ENCODE data around the gene DTD1. TPM values are rescaled to one million over a fixed set of nuclear protein-coding genes. Genes with fewer than 3 reads are reported as not detected.

The DTD1 gene
- total RNA-seq, 3 donors from 2014 or later = 10.9 to 18.1 (median 14.1) TPM

DNA sequence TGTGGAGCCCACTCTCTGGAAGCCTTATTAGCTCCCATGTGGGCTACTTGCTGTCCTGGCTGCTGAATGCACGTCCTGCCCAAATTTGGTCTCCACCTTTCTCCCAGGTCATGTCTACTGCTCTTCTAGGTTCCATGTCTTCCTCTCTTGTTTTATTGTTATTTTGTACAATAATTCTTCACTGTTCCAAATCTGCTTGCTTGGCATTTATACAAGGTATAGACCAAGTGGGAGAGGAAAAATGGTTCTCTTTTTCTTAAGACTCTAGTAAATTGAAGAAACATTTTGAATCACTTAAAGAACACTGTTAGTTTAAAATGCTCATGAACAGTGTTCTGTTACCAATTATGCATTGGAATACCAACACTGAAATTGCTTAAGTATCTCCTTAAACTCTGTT is 144.1 kb downstream of the DTD1 start:
- ATAC-seq (no peak), DNase-seq (no peak)
- Histone ChIP-seq H3K9me3 (no peaks in the 10 kb centered on the region), H3K4me3 (no peak overlapping the region), H3K4me1 (ENCODE audit: low read depth) (no peaks in the 10 kb centered on the region), H3K36me3 (ENCODE audit: low read depth) (no peaks in the 10 kb centered on the region)
- no peak for TF ChIP-seq CTCF (IDR thresholded peaks at IDR 0.05)
- intact Hi-C loops (cut with DNase I, micrococcal nuclease) = no loop called here

DNA sequence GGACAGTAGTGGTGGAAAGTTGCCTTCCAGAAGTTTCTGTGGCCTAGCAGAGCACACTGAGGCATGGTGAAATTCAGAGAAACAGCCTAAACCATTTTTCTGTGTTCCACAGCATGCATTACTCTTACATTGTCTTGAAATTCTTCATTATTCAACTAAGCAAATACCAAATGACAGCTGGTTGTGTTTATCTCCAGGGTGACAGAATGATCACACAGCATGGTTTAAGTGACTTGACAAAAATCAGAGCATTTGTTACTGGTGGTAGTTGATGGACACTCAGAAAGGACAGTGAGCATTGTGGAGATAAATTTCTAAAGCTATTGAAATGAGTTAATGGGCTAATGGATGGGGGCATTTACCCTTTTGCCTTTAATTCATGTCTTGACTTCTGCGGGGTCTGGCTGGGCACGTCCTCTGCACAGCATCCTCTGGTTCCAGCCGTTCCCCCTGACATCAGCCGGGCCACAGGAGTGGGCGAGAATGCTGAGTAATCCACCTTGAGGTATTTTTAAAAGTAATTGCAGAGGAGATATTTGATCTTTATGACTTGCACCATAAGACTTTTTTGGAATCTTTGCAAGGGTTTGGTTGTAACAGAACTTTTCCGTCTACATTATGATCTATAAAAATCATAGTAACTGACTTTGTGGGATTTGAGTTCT is 146.8 kb downstream of the DTD1 start:
- H3K4me3 ChIP-seq = no peak overlapping the region
- no peaks in the 10 kb centered on the region for H3K4me1 ChIP-seq (ENCODE audit: low read depth)
- no peak for ATAC-seq
- no peaks in the 10 kb centered on the region for H3K9me3 ChIP-seq
- no peak for TF ChIP-seq CTCF (IDR thresholded peaks at IDR 0.05)
- intact Hi-C loops (cut with DNase I, micrococcal nuclease) = no loop called here
- no peak for DNase-seq
- no peaks in the 10 kb centered on the region for H3K36me3 ChIP-seq (ENCODE audit: low read depth)

DNA sequence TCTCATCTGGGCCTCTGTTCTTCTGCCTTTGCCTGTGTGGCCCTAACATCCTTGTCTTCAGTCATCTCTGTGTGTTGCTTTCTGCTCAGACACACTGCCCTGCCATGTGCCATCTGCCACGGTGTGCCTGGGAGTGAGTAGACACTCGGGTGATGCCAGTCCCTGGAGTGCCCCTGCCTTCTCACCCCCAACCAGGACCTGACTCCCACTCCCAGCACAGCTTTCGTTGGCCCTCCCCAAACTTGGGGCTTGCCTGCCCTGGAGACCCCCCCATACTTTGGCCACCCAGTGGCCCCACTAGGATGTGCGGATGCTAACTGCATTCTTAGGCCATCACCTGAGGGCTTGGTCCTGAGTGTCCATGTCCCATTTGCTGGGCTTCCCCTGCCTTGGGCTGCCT is 149.3 kb downstream of the DTD1 start:
- TF ChIP-seq CTCF (IDR thresholded peaks at IDR 0.05) = no peak
- no peak for ATAC-seq
- DNase-seq = no peak
- Histone ChIP-seq H3K4me3 (no peak overlapping the region), H3K36me3 (ENCODE audit: low read depth) (no peaks in the 10 kb centered on the region), H3K4me1 (ENCODE audit: low read depth) (no peaks in the 10 kb centered on the region), H3K9me3 (no peaks in the 10 kb centered on the region)
- intact Hi-C loops (cut with DNase I, micrococcal nuclease) = no loop called here

GRCh38 chr20:18738055-18738454 is 150.2 kb downstream of the DTD1 start:
- DNase-seq = peak; percentile 47 to 71 (median 54)
- ATAC-seq = peak; percentile 82
- no peaks in the 10 kb centered on the region for H3K36me3 ChIP-seq (ENCODE audit: low read depth)
- H3K4me3 ChIP-seq = no peak overlapping the region
- no peak for TF ChIP-seq CTCF (IDR thresholded peaks at IDR 0.05)
- intact Hi-C loops (cut with DNase I, micrococcal nuclease) = no loop called here
- no peaks in the 10 kb centered on the region for H3K9me3 ChIP-seq
- H3K4me1 ChIP-seq (ENCODE audit: low read depth) = no peaks in the 10 kb centered on the region

GRCh38 chr20:18738888-18739287 is 151.0 kb downstream of the DTD1 start:
- no peak for ATAC-seq
- H3K4me1 ChIP-seq (ENCODE audit: low read depth) = no peaks in the 10 kb centered on the region
- H3K4me3 ChIP-seq = no peak overlapping the region
- intact Hi-C loops (cut with DNase I, micrococcal nuclease) = no loop called here
- no peak for DNase-seq
- H3K36me3 ChIP-seq (ENCODE audit: low read depth) = no peaks in the 10 kb centered on the region
- H3K9me3 ChIP-seq = no peaks in the 10 kb centered on the region
- no peak for TF ChIP-seq CTCF (IDR thresholded peaks at IDR 0.05)

DNA sequence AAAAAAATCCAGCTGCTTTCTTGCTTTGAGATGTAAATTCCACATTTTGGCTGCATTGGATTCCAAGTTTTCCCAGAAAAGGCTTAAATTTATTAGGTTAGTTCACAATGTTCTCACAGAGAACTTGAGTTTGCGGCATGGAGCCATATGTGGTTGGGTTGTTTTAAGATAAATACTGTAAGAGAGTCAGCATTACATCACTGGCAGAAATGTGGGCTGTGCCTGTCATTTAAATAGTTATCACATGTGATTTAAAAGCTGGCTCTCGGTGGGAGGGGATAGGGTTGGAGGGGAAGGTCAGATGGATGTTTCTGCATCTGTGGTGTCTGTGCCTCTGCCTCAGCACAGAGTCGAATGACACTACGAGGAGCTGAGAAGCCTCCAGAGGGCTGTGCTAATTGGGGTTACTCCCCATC is 151.9 kb downstream of the DTD1 start:
- Histone ChIP-seq H3K9me3 (no peaks in the 10 kb centered on the region), H3K36me3 (ENCODE audit: low read depth) (no peaks in the 10 kb centered on the region), H3K4me1 (ENCODE audit: low read depth) (no peaks in the 10 kb centered on the region), H3K4me3 (no peak overlapping the region)
- intact Hi-C loops (cut with DNase I, micrococcal nuclease) = no loop called here
- peak in 1 of 3 donors; percentile 49 for DNase-seq
- TF ChIP-seq CTCF (IDR thresholded peaks at IDR 0.05) = no peak
- peak; percentile 56 for ATAC-seq

Data from mucosa of descending colon (tissue), 3 donors.